GM12878 (cell line): ENCODE data around the gene GFM2. TPM values are rescaled to one million over a fixed set of nuclear protein-coding genes. Genes with fewer than 3 reads are reported as not detected.

Experiments used
- ASH2L ChIP-seq: fragments of 300-600, 200-600 bp; sonication (generic); IDR thresholded peaks from 2 replicates; pipeline ENCODE4 v1.6.1; 2017; ENCODE audit warnings: low read depth, mild to moderate bottlenecking, borderline replicate concordance
- BHLHE40 ChIP-seq, 2 experiments: fragments of 450-650 bp in 1 of 2; IDR thresholded peaks; 2 replicates each; pipeline ENCODE4 v1.6.1; 2011 to 2017; ENCODE audit warnings: low read depth in 2 of 2, borderline replicate concordance in 1 of 2, improper control_type of control experiment in 1 of 2, low read length in 1 of 2, mild to moderate bottlenecking in 1 of 2
- GABPA ChIP-seq: IDR thresholded peaks from 2 replicates; pipeline ENCODE4 v1.6.1; 2014; ENCODE audit warnings: antibody characterized with exemption, low read depth, mild to moderate bottlenecking, inconsistent platforms
- HDAC6 ChIP-seq: fragments of 200-600 bp; sonication (generic); IDR thresholded peaks from one replicate; pipeline ENCODE4 v1.8.0; 2017; ENCODE audit warnings: antibody characterized with exemption; ENCODE audit not compliant: unreplicated experiment
- IRF4 ChIP-seq: IDR thresholded peaks from 2 replicates; pipeline ENCODE4 v1.6.1; 2011; ENCODE audit warnings: low read depth, low read length
- MEF2B ChIP-seq: fragments of 450-650 bp; IDR thresholded peaks from 2 replicates; pipeline ENCODE4 v1.6.1; 2018; ENCODE audit warnings: mild to moderate bottlenecking, moderate library complexity; ENCODE audit not compliant: partially characterized antibody, poor library complexity, severe bottlenecking
- POU2F2 ChIP-seq: IDR thresholded peaks from 3 replicates; pipeline ENCODE4 v1.6.1; 2011; ENCODE audit warnings: low read depth, mild to moderate bottlenecking, low read length, borderline replicate concordance
- RAD21 ChIP-seq: IDR thresholded peaks from 2 replicates; pipeline ENCODE4 v1.6.1; 2011; ENCODE audit warnings: mild to moderate bottlenecking, low read depth, low read length, moderate library complexity; ENCODE audit not compliant: insufficient read depth
- SIN3A ChIP-seq: IDR thresholded peaks from 2 replicates; pipeline ENCODE4 v1.6.1; 2012; ENCODE audit warnings: low read depth, low read length, improper control_type of control experiment
- SMC3 ChIP-seq: IDR thresholded peaks from 2 replicates; pipeline ENCODE4 v1.6.1; 2011; ENCODE audit warnings: low read length, improper control_type of control experiment, borderline replicate concordance
- TCF3 ChIP-seq: IDR thresholded peaks from 2 replicates; pipeline ENCODE4 v1.6.1; 2012; ENCODE audit warnings: low read depth, mild to moderate bottlenecking, low read length, borderline replicate concordance; ENCODE audit not compliant: insufficient read depth
- ZNF207 ChIP-seq: fragments of 450-650 bp; IDR thresholded peaks from 2 replicates; pipeline ENCODE4 v1.6.1; 2014; ENCODE audit warnings: antibody characterized with exemption, mild to moderate bottlenecking, borderline replicate concordance
- polyA plus RNA-seq, 11 experiments: library from polyadenylated mRNA; depleted of rRNA in 4 of 11; unstranded in 6 of 11; stranded (reverse) in 5 of 11; fragments of >200 nt; fragmentation: Nextera tagmentation in 4 of 11; fragmentation: Illumina TruSeq in 1 of 11; extraction: Ambion mirVana in 4 of 11; extraction: Trizol in 1 of 11; gene quantifications; 1 replicate in 1 of 11; 2 replicates in 10 of 11; pipeline versions ENCODE4 v1.2.1 to v1.2.3, GENCODE V29; 2011 to 2016; ENCODE audit warnings: inconsistent platforms in 2 of 11, missing spikeins in 2 of 11, low read depth in 1 of 11
- total RNA-seq, 4 experiments: library from RNA; depleted of rRNA in 3 of 4; stranded (reverse); fragments of >200 nt in 3 of 4; fragmentation: Illumina TruSeq in 1 of 4; extraction: Trizol in 1 of 4; gene quantifications; 2 replicates each; pipeline versions ENCODE4 v1.2.1 to v1.2.3, GENCODE V29; 2013 to 2021
- TF ChIP-seq, protein P1 (sequence below), 3 experiments: IDR thresholded peaks in 2 of 3; conservative IDR thresholded peaks in 1 of 3; 2 replicates each; pipeline ENCODE4 v1.5.1; 2011; ENCODE audit warnings: low read depth in 3 of 3, low read length in 3 of 3, mild to moderate bottlenecking in 3 of 3, control low read depth in 2 of 3, moderate library complexity in 2 of 3, inconsistent platforms in 1 of 3, mixed read lengths in 1 of 3; ENCODE audit not compliant: control insufficient read depth in 2 of 3, insufficient read depth in 1 of 3; ENCODE audit errors: extremely low read depth in 1 of 3
- TF ChIP-seq, protein P2 (sequence below): IDR thresholded peaks from 2 replicates; pipeline ENCODE4 v1.6.1; 2012; ENCODE audit warnings: low read depth, low read length, improper control_type of control experiment
- TF ChIP-seq, protein P3 (sequence below): fragments of 450-650 bp; formaldehyde crosslinking; IDR thresholded peaks from 2 replicates; pipeline ENCODE4 v1.4.0; 2022; ENCODE audit warnings: mild to moderate bottlenecking, moderate library complexity
- TF ChIP-seq, protein P4 (sequence below): fragments of 450-650 bp; IDR thresholded peaks from 2 replicates; pipeline ENCODE4 v1.6.1; 2018; ENCODE audit warnings: mild to moderate bottlenecking, low read depth, moderate library complexity; ENCODE audit not compliant: partially characterized antibody
- TF ChIP-seq, protein P5 (sequence below): fragments of 150-350 bp; IDR thresholded peaks from 2 replicates; pipeline ENCODE4 v1.6.1; 2014; ENCODE audit warnings: mild to moderate bottlenecking, low read depth, low read length

GFM2 gene
- total and polyA plus RNA-seq, 10 of the 15 experiments (the other 5 are each of a cell fraction or from before 2014, with no cell fraction given) = 19.9 to 51.3 (median 32.7) TPM

DNA sequence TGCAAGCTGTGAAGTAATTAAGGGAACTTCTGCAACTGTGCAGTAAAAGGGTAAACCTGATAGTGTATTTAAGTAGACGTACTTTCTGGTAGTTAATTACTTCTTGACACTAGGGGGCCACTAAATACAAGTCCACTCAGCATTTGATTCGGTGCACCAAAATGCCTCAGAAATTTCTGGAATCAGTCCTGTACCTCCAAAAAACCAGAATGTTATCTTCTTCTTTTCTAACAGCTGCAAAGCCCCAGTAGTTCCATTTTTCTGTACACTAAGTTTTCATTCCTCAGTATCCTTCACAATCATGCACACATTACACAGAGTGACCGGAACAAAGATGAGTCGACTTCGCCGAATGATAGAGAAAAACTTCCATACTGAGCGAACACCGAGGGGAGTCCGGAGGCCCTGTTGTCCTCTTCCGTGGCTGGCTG lies 484 bp downstream of the GFM2 start (continued):
- TF ChIP-seq, protein P1, sequence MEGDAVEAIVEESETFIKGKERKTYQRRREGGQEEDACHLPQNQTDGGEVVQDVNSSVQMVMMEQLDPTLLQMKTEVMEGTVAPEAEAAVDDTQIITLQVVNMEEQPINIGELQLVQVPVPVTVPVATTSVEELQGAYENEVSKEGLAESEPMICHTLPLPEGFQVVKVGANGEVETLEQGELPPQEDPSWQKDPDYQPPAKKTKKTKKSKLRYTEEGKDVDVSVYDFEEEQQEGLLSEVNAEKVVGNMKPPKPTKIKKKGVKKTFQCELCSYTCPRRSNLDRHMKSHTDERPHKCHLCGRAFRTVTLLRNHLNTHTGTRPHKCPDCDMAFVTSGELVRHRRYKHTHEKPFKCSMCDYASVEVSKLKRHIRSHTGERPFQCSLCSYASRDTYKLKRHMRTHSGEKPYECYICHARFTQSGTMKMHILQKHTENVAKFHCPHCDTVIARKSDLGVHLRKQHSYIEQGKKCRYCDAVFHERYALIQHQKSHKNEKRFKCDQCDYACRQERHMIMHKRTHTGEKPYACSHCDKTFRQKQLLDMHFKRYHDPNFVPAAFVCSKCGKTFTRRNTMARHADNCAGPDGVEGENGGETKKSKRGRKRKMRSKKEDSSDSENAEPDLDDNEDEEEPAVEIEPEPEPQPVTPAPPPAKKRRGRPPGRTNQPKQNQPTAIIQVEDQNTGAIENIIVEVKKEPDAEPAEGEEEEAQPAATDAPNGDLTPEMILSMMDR (IDR thresholded peaks at IDR 0.05 in 2 of 3, conservative IDR thresholded peaks at IDR 0.05 in 1 of 3; ENCODE audit: control insufficient read depth in 2 of 3, extremely low read depth in 1 of 3, insufficient read depth in 1 of 3, low read depth in 3 of 3, low read length in 3 of 3) = peak; percentile 49 to 66 (median 52); a peak in 5 of 6 replicates
- no peak for TF ChIP-seq TCF3
- TF ChIP-seq, protein P2, sequence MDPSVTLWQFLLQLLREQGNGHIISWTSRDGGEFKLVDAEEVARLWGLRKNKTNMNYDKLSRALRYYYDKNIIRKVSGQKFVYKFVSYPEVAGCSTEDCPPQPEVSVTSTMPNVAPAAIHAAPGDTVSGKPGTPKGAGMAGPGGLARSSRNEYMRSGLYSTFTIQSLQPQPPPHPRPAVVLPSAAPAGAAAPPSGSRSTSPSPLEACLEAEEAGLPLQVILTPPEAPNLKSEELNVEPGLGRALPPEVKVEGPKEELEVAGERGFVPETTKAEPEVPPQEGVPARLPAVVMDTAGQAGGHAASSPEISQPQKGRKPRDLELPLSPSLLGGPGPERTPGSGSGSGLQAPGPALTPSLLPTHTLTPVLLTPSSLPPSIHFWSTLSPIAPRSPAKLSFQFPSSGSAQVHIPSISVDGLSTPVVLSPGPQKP = no peak
- no peak for TF ChIP-seq HDAC6
- no peak for TF ChIP-seq MEF2B
- TF ChIP-seq SIN3A = no peak
- TF ChIP-seq, protein P3, sequence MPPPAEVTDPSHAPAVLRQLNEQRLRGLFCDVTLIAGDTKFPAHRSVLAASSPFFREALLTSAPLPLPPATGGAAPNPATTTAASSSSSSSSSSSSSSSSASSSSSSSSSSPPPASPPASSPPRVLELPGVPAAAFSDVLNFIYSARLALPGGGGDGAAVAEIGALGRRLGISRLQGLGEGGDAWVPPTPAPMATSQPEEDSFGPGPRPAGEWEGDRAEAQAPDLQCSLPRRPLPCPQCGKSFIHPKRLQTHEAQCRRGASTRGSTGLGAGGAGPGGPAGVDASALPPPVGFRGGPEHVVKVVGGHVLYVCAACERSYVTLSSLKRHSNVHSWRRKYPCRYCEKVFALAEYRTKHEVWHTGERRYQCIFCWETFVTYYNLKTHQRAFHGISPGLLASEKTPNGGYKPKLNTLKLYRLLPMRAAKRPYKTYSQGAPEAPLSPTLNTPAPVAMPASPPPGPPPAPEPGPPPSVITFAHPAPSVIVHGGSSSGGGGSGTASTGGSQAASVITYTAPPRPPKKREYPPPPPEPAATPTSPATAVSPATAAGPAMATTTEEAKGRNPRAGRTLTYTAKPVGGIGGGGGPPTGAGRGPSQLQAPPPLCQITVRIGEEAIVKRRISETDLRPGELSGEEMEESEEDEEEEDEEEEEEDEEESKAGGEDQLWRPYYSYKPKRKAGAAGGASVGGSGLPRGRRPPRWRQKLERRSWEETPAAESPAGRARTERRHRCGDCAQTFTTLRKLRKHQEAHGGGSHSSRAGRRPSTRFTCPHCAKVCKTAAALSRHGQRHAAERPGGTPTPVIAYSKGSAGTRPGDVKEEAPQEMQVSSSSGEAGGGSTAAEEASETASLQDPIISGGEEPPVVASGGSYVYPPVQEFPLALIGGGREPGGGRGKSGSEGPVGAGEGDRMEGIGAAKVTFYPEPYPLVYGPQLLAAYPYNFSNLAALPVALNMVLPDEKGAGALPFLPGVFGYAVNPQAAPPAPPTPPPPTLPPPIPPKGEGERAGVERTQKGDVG (CRISPR knock-in tag) = no peak
- TF ChIP-seq, protein P4, sequence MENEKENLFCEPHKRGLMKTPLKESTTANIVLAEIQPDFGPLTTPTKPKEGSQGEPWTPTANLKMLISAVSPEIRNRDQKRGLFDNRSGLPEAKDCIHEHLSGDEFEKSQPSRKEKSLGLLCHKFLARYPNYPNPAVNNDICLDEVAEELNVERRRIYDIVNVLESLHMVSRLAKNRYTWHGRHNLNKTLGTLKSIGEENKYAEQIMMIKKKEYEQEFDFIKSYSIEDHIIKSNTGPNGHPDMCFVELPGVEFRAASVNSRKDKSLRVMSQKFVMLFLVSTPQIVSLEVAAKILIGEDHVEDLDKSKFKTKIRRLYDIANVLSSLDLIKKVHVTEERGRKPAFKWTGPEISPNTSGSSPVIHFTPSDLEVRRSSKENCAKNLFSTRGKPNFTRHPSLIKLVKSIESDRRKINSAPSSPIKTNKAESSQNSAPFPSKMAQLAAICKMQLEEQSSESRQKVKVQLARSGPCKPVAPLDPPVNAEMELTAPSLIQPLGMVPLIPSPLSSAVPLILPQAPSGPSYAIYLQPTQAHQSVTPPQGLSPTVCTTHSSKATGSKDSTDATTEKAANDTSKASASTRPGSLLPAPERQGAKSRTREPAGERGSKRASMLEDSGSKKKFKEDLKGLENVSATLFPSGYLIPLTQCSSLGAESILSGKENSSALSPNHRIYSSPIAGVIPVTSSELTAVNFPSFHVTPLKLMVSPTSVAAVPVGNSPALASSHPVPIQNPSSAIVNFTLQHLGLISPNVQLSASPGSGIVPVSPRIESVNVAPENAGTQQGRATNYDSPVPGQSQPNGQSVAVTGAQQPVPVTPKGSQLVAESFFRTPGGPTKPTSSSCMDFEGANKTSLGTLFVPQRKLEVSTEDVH = no peak
- TF ChIP-seq POU2F2 = no peak
- TF ChIP-seq ASH2L = no peak
- no peak; the same call in 1 of the 2 replicates for TF ChIP-seq IRF4
- TF ChIP-seq GABPA = no peak
- 0 out of 2 replicates have a peak, but pooled peaks have one; percentile 13 for TF ChIP-seq RAD21
- no peak for TF ChIP-seq ZNF207
- no peak for TF ChIP-seq BHLHE40 (IDR thresholded peaks at IDR 0.05; ENCODE audit: borderline replicate concordance in 1 of 2, low read depth in 2 of 2, low read length in 1 of 2)
- TF ChIP-seq, protein P5, sequence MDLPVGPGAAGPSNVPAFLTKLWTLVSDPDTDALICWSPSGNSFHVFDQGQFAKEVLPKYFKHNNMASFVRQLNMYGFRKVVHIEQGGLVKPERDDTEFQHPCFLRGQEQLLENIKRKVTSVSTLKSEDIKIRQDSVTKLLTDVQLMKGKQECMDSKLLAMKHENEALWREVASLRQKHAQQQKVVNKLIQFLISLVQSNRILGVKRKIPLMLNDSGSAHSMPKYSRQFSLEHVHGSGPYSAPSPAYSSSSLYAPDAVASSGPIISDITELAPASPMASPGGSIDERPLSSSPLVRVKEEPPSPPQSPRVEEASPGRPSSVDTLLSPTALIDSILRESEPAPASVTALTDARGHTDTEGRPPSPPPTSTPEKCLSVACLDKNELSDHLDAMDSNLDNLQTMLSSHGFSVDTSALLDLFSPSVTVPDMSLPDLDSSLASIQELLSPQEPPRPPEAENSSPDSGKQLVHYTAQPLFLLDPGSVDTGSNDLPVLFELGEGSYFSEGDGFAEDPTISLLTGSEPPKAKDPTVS = peak; percentile 74; the same call in 1 of the 2 replicates
- TF ChIP-seq SMC3 = peak; percentile 31; the same call in 1 of the 2 replicates
